ENCODE data around the gene PINLYP. TPM values are rescaled to one million over a fixed set of nuclear protein-coding genes. Genes with fewer than 3 reads are reported as not detected.

PINLYP gene
- total RNA-seq, 1 donor, result 0.63 TPM

DNA sequence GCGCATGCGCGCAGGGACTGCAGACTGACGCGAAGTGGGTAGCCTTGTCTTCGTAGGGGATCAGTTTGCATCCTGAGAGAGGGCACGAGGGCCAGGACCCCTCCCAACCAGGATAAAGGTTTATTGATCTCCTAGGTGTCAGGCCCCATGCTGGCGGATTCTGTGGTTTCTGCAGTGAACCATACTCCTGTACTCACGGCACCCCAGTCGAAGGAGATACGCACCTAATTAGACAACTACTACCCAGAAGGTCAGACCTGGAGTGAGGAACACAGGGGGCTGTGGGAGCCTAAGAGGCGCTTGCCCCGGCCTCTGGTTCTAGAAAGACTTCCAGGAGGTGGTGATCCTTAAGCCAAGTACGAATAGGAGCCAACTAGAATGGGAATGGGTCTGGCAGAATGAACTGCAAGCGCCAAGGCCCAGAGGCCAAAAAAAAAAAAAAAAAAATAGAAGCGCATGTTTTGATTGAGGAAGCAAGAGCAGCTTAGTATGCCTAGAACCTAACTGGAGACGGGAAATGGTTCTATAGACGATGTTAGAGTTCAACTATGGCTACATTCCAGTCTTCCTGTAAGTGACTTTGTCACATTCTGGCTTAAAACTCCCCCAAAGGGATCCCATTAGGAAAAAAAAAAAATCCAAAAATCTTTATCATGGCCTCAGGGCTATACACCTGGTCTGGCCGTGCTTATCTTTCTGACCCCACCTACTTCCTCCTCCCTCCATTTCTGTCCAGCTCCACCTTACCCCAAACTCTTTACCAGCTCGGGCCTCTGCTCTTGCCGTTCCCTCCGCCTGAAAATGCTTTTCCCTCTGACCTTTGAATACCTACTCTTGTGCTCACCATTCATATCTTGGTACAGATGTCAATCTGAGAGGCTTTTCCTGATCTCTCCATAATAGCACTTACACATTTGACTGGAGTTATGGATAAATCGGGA is 44.7 kb downstream of the PINLYP start:
- peak overlapping the region; percentile 75 for H3K4me3 ChIP-seq (ENCODE audit: low read length)
- peaks cover 22% of the 10 kb centered on the region for H3K4me1 ChIP-seq (ENCODE audit: insufficient read depth, low read length)
- no peaks in the 10 kb centered on the region for H3K9me3 ChIP-seq (ENCODE audit: low read depth, low read length)
- no peaks in the 10 kb centered on the region for H3K27me3 ChIP-seq (ENCODE audit: insufficient read depth, low read length)

GRCh38 chr19:43622070-43622469 is 46.5 kb downstream of the PINLYP start:
- Histone ChIP-seq H3K4me1 (ENCODE audit: insufficient read depth, low read length) (peaks cover 22% of the 10 kb centered on the region), H3K27me3 (ENCODE audit: insufficient read depth, low read length) (no peaks in the 10 kb centered on the region), H3K4me3 (ENCODE audit: low read length) (no peak overlapping the region), H3K9me3 (ENCODE audit: low read depth, low read length) (no peaks in the 10 kb centered on the region)

DNA sequence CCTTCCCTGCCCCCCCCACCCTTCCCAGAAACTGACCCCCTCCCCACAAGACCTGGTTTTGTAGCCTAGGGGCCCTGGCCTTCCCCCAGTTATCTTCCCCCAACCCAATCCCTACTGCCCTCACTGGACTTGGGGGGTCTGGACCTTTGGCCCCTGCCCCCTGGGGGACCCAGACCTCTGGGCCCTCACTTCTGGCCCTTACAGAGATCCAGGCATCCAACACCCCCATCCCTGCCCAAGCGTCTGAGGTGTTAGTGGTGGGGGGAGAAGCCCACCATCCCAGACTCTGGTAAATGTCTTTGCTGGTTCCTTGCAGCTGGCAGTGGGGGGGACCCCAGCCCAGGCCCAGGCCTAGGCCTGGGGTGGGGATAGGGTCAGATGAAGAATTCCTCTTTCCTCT is 47.4 kb downstream of the PINLYP start:
- no peaks in the 10 kb centered on the region for H3K9me3 ChIP-seq (ENCODE audit: low read depth, low read length)
- no peaks in the 10 kb centered on the region for H3K27me3 ChIP-seq (ENCODE audit: insufficient read depth, low read length)
- H3K4me1 ChIP-seq (ENCODE audit: insufficient read depth, low read length), result peaks cover 22% of the 10 kb centered on the region
- H3K4me3 ChIP-seq (ENCODE audit: low read length), result no peak overlapping the region

DNA sequence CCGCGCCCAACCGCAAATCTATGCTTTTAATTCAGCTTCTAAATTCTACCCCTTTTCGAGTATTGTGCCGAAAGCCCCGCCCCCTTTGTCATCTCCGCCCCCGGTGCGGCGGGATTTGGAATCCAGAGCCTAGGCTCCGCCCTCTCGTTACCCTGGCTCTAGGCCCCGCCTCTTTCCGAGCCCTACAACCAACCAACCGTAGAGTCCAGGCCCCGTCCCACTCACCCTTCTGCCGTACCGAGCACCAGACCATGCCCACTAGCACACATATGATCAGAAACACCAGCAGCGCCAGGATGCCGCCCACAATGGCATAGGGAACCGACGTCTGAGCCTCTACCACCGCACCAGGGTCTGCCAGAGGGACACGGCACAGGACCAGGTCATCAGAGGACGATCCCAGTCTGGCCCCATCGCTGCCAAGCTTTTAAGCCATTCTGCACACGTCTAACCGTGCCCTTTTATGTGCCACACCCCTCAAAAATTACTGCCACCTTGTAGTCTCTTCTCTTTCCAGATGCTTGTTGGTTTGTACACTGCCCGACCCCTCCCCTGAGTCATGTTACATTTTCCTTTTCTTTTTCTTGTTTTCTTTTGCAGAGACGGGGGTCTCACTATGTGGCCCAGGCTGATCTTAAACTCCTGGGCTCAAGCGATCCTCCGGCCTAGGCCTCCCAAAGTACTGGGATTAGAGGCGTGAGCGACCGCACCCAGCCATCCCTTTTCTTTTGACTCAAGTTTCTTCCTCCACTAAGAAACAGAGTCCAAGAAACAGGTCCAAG is 48.5 kb downstream of the PINLYP start:
- Histone ChIP-seq H3K27me3 (ENCODE audit: insufficient read depth, low read length) (no peaks in the 10 kb centered on the region), H3K4me3 (ENCODE audit: low read length) (no peak overlapping the region), H3K4me1 (ENCODE audit: insufficient read depth, low read length) (peaks cover 13% of the 10 kb centered on the region), H3K9me3 (ENCODE audit: low read depth, low read length) (no peaks in the 10 kb centered on the region)

- peaks cover 13% of the 10 kb centered on the region for H3K4me1 ChIP-seq (ENCODE audit: insufficient read depth, low read length)
- no peak overlapping the region for H3K4me3 ChIP-seq (ENCODE audit: low read length)
- H3K27me3 ChIP-seq (ENCODE audit: insufficient read depth, low read length), result no peaks in the 10 kb centered on the region
- H3K9me3 ChIP-seq (ENCODE audit: low read depth, low read length), result no peaks in the 10 kb centered on the region
These were observed 49.3 kb downstream of the PINLYP start for GRCh38 chr19:43624933-43625332.

GRCh38 chr19:43625918-43626579 is 50.4 kb downstream of the PINLYP start:
- no peaks in the 10 kb centered on the region for H3K27me3 ChIP-seq (ENCODE audit: insufficient read depth, low read length)
- peaks cover 3% of the 10 kb centered on the region for H3K4me1 ChIP-seq (ENCODE audit: insufficient read depth, low read length)
- H3K9me3 ChIP-seq (ENCODE audit: low read depth, low read length), result no peaks in the 10 kb centered on the region
- no peak overlapping the region for H3K4me3 ChIP-seq (ENCODE audit: low read length)

DNA sequence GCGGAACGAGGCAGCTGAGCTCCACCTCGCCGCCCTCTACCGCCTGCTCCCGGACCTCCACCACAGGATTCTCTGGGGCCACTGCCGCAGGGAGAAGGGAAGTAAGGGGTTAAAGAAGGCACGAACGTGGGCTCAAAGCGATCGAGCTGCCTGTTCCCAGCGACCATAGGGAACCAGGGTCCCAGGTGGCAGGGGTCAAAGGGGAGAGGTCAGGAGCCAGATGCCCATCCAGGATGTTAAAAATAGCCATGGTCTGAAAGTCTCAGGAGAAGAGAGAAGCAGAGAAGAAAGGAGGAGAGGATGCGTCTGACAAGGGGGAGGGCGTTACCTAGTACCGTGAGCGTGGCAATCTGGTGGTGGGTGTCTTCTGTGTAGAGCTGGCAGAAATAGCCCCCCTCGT is 51.2 kb downstream of the PINLYP start:
- no peaks in the 10 kb centered on the region for H3K9me3 ChIP-seq (ENCODE audit: low read depth, low read length)
- H3K27me3 ChIP-seq (ENCODE audit: insufficient read depth, low read length), result no peaks in the 10 kb centered on the region
- peaks cover 3% of the 10 kb centered on the region for H3K4me1 ChIP-seq (ENCODE audit: insufficient read depth, low read length)
- H3K4me3 ChIP-seq (ENCODE audit: low read length), result no peak overlapping the region

DNA sequence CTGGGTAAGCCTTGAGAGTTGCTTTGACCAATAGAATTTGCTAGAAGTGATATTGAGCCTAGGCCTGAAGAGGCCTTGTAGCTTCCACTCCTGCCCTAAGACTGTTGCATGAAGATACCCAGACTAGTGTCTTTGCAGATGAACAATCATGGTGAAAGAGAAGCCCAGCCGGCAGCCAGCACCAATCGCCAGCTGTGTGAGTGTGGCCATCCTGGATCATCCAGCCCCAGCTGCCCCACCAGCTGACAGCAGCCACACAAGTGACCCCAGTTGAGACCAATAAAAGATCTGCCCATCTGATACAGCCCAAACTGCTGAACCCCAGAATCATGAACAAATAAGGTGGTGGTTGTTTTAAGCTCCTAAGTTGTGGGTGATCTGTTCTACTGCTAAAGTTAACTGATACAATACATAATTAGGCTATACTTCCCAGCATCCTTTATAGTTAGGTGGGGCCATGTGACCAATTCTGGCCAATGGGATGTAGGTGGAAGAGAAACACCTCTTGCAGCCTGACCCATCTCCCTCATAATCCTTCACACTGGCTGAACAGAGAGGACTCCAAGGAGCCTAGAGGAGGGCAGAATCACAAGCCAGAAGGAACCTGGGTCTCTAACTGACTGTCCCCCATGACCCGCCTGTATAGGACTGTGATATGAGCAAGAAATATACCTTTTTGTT is 53.2 kb downstream of the PINLYP start:
- Histone ChIP-seq H3K4me3 (ENCODE audit: low read length) (no peak overlapping the region), H3K9me3 (ENCODE audit: low read depth, low read length) (no peaks in the 10 kb centered on the region), H3K27me3 (ENCODE audit: insufficient read depth, low read length) (no peaks in the 10 kb centered on the region), H3K4me1 (ENCODE audit: insufficient read depth, low read length) (peaks cover 3% of the 10 kb centered on the region)

- Histone ChIP-seq H3K27me3 (ENCODE audit: insufficient read depth, low read length) (peaks cover 3% of the 10 kb centered on the region), H3K4me3 (ENCODE audit: low read length) (no peak overlapping the region), H3K4me1 (ENCODE audit: insufficient read depth, low read length) (no peaks in the 10 kb centered on the region), H3K9me3 (ENCODE audit: low read depth, low read length) (no peaks in the 10 kb centered on the region)
These were observed 55.9 kb downstream of the PINLYP start for GRCh38 chr19:43631491-43631890.

Other genes starting within 250 kb of the PINLYP start
- gene CD177, start 222.1 kb upstream of the PINLYP start, total RNA-seq, result not detected
- 0.10 TPM for gene TEX101, start 160.9 kb upstream of the PINLYP start, total RNA-seq
- gene LYPD3, start 110.2 kb upstream of the PINLYP start, total RNA-seq, result 3.5 TPM
- gene PHLDB3, start 71.1 kb upstream of the PINLYP start, total RNA-seq, result 17.1 TPM
- 30.6 TPM for gene ETHE1, start 48.6 kb upstream of the PINLYP start, total RNA-seq
- gene ZNF575, start 42.6 kb upstream of the PINLYP start, total RNA-seq, result 0.31 TPM
- 14.2 TPM for gene XRCC1, start 274 bp upstream of the PINLYP start, total RNA-seq
- gene IRGQ, start 20.3 kb downstream of the PINLYP start, total RNA-seq, result 19.5 TPM
- gene ZNF576, start 20.8 kb downstream of the PINLYP start, total RNA-seq, result 3.9 TPM
- gene SRRM5, start 36.3 kb downstream of the PINLYP start, total RNA-seq, result 0.10 TPM
- 22.5 TPM for gene ZNF428, start 43.8 kb downstream of the PINLYP start, total RNA-seq
- gene CADM4, start 64.0 kb downstream of the PINLYP start, total RNA-seq, result 0.42 TPM
- 344 TPM for gene PLAUR, start 94.4 kb downstream of the PINLYP start, total RNA-seq
- gene IRGC, start 140.3 kb downstream of the PINLYP start, total RNA-seq, result not detected
- gene SMG9, start 179.2 kb downstream of the PINLYP start, total RNA-seq, result 11.4 TPM
- gene KCNN4, start 205.2 kb downstream of the PINLYP start, total RNA-seq, result 9.9 TPM
- gene LYPD5, start 226.6 kb downstream of the PINLYP start, total RNA-seq, result not detected